GM23338 (cell line): ENCODE data around the gene SFRP4. TPM values are rescaled to one million over a fixed set of nuclear protein-coding genes. Genes with fewer than 3 reads are reported as not detected.

Source experiments
- ATAC-seq: fragments of 200-7000 bp; cut with Tn5 transposase; 3 replicates; pipeline ENCODE4 v1.9.1; 2020
- DNase-seq: peaks from one replicate; pipeline ENCODE4 v3.0.0-alpha.2; 2015; ENCODE audit warnings: low spot score
- H2AFZ ChIP-seq: fragments of 200-600 bp; sonication (generic); 2 replicates; pipeline ENCODE4 v1.8.0; 2016; ENCODE audit warnings: antibody characterized with exemption, mild to moderate bottlenecking, moderate library complexity
- H3F3A ChIP-seq: fragments of 200-600 bp; sonication (generic); replicated peaks from 2 replicates; pipeline ENCODE4 v1.8.0; 2017; ENCODE audit warnings: antibody characterized with exemption, mixed run types, low read depth
- H3K27ac ChIP-seq: fragments of 200-600 bp; sonication (generic); 2 replicates; pipeline ENCODE4 v1.6.1; 2016; ENCODE audit warnings: low read depth
- H3K27me3 ChIP-seq: fragments of 200-600 bp; sonication (generic); 2 replicates; pipeline ENCODE4 v1.8.0; 2016; ENCODE audit warnings: mild to moderate bottlenecking, mixed run types, moderate library complexity; ENCODE audit not compliant: insufficient read depth
- H3K36me3 ChIP-seq: fragments of 200-600 bp; sonication (generic); 2 replicates; pipeline ENCODE4 v1.8.0; 2016; ENCODE audit warnings: mild to moderate bottlenecking; ENCODE audit not compliant: insufficient read depth
- H3K4me1 ChIP-seq: fragments of 200-600 bp; sonication (generic); 2 replicates; pipeline ENCODE4 v1.8.0; 2016; ENCODE audit warnings: mild to moderate bottlenecking, moderate library complexity; ENCODE audit not compliant: insufficient read depth
- H3K4me2 ChIP-seq: fragments of 200-600 bp; sonication (generic); 2 replicates; pipeline ENCODE4 v1.7.1; 2017; ENCODE audit warnings: mixed run types
- H3K4me3 ChIP-seq: fragments of 200-600 bp; sonication (generic); 2 replicates; pipeline ENCODE4 v1.6.1; 2016; ENCODE audit warnings: mixed run types
- H3K79me2 ChIP-seq: fragments of 200-600 bp; sonication (generic); replicated peaks from 2 replicates; pipeline ENCODE4 v1.8.0; 2017; ENCODE audit warnings: mild to moderate bottlenecking; ENCODE audit not compliant: insufficient read depth
- H3K9me2 ChIP-seq: fragments of 200-600 bp; sonication (generic); 2 replicates; pipeline ENCODE4 v1.8.0; 2017; ENCODE audit not compliant: insufficient read depth
- H4K20me1 ChIP-seq: fragments of 200-600 bp; sonication (generic); replicated peaks from 2 replicates; pipeline ENCODE4 v1.8.0; 2017; ENCODE audit warnings: mild to moderate bottlenecking; ENCODE audit not compliant: insufficient read depth
- H3K27ac Mint-ChIP-seq: 2 replicates; pipeline ENCODE4 v1.8.0; 2020; ENCODE audit warnings: inconsistent platforms, mild to moderate bottlenecking, moderate library complexity, mixed read lengths
- H3K27me3 Mint-ChIP-seq: 3 replicates; pipeline ENCODE4 v1.8.0; 2022; ENCODE audit warnings: low read depth, mild to moderate bottlenecking, moderate library complexity, mixed read lengths, inconsistent platforms; ENCODE audit not compliant: insufficient read depth, poor library complexity
- H3K36me3 Mint-ChIP-seq: 3 replicates; pipeline ENCODE4 v1.8.0; 2021; ENCODE audit warnings: low read depth, mild to moderate bottlenecking, inconsistent platforms, moderate library complexity, mixed read lengths
- H3K4me1 Mint-ChIP-seq: 3 replicates; pipeline ENCODE4 v1.8.0; 2020; ENCODE audit warnings: mild to moderate bottlenecking, inconsistent platforms, mixed read lengths
- H3K4me3 Mint-ChIP-seq: 3 replicates; pipeline ENCODE4 v1.8.0; 2021; ENCODE audit warnings: moderate library complexity, mild to moderate bottlenecking, inconsistent platforms, mixed read lengths
- H3K9me3 Mint-ChIP-seq: 3 replicates; pipeline ENCODE4 v1.8.0; 2020; ENCODE audit warnings: moderate library complexity, mild to moderate bottlenecking, inconsistent platforms, mixed read lengths
- CREB1 ChIP-seq: fragments of 250-450 bp; sonication (Bioruptor Pico); IDR thresholded peaks from 2 replicates; pipeline ENCODE4 v1.5.0; 2020; ENCODE audit warnings: low read depth, mild to moderate bottlenecking, moderate library complexity
- CTCF ChIP-seq, 2 experiments: fragments of 200-600 bp in 1 of 2; sonication (generic) in 1 of 2; conservative IDR thresholded peaks; 2 replicates each; pipeline versions ENCODE4 v1.5.1 to v1.6.1; 2016 to 2017; ENCODE audit warnings: antibody characterized with exemption in 2 of 2, low read depth in 2 of 2, mild to moderate bottlenecking in 2 of 2, moderate library complexity in 1 of 2
- ETS1 ChIP-seq: IDR thresholded peaks from 2 replicates; pipeline ENCODE4 v1.6.1; 2016; ENCODE audit warnings: antibody characterized with exemption
- EZH2 ChIP-seq: fragments of 200-600 bp; sonication (generic); IDR thresholded peaks from one replicate; pipeline ENCODE4 v1.8.0; 2017; ENCODE audit warnings: antibody characterized with exemption, mild to moderate bottlenecking, low read depth; ENCODE audit not compliant: unreplicated experiment
- EZH2phosphoT487 ChIP-seq: fragments of 200-600 bp; sonication (generic); IDR thresholded peaks from one replicate; pipeline ENCODE4 v1.8.1; 2018; ENCODE audit warnings: antibody characterized with exemption; ENCODE audit not compliant: unreplicated experiment
- JUNB ChIP-seq: IDR thresholded peaks from one replicate; pipeline ENCODE4 v1.6.1; 2016; ENCODE audit warnings: antibody characterized with exemption; ENCODE audit not compliant: unreplicated experiment
- NANOG ChIP-seq: IDR thresholded peaks from 2 replicates; pipeline ENCODE4 v1.6.1; 2016; ENCODE audit warnings: antibody characterized with exemption, borderline replicate concordance
- POLR2AphosphoS5 ChIP-seq: IDR thresholded peaks from 2 replicates; pipeline ENCODE4 v1.6.1; 2016; ENCODE audit warnings: antibody characterized with exemption, low read depth
- REST ChIP-seq: IDR thresholded peaks from one replicate; pipeline ENCODE4 v1.6.1; 2018; ENCODE audit warnings: antibody characterized with exemption; ENCODE audit not compliant: unreplicated experiment
- STAT1 ChIP-seq: IDR thresholded peaks from one replicate; pipeline ENCODE4 v1.6.1; 2016; ENCODE audit warnings: antibody characterized with exemption; ENCODE audit not compliant: unreplicated experiment
- ZNF114 ChIP-seq: fragments of 250-450 bp; sonication (Bioruptor Pico); IDR thresholded peaks from 2 replicates; pipeline ENCODE4 v1.5.0; 2020; ENCODE audit warnings: mild to moderate bottlenecking, moderate library complexity
- ZNF331 ChIP-seq: fragments of 250-450 bp; sonication (Bioruptor Pico); IDR thresholded peaks from 2 replicates; pipeline ENCODE4 v1.5.0; 2020; ENCODE audit warnings: low read depth, mild to moderate bottlenecking, moderate library complexity
- ZNF462 ChIP-seq: fragments of 250-450 bp; sonication (Bioruptor Pico); IDR thresholded peaks from 2 replicates; pipeline ENCODE4 v1.5.0; 2020; ENCODE audit warnings: mild to moderate bottlenecking, moderate library complexity
- polyA plus RNA-seq: library from polyadenylated mRNA; unstranded; fragments of >200 nt; fragmentation: Nextera tagmentation; extraction: Ambion mirVana; gene quantifications from 2 replicates; pipeline ENCODE4 v1.2.1, GENCODE V29; 2016
- total RNA-seq: library from RNA; depleted of rRNA; stranded (reverse); fragments of >200 nt; shearing (Covaris generic); gene quantifications from 2 replicates; pipeline ENCODE4 v1.2.3, GENCODE V29; 2014

SFRP4 gene
- total and polyA plus RNA-seq, 2 experiments from 2014 or later, result not detected

GRCh38 chr7:37947941-37948210 lies 31.3 kb upstream of the SFRP4 start:
- Histone ChIP-seq H3K27me3 (no peaks in the 10 kb centered on the region), H4K20me1 (no peaks in the 10 kb centered on the region), H3F3A (no peaks in the 10 kb centered on the region), H2AFZ (no peak overlapping the region), H3K9me2 (no peaks in the 10 kb centered on the region), H3K79me2 (no peaks in the 10 kb centered on the region), H3K4me1 (no peaks in the 10 kb centered on the region), H3K4me3 (no peak overlapping the region), H3K4me2 (no peak overlapping the region), H3K36me3 (no peaks in the 10 kb centered on the region), H3K27ac (no peak overlapping the region)
- Mint-ChIP-seq H3K4me1 (peaks cover 7% of the 10 kb centered on the region; the same call in 2 of the 3 replicates), H3K4me3 (no peak overlapping the region), H3K27me3 (no peaks in the 10 kb centered on the region), H3K27ac (no peak overlapping the region), H3K36me3 (no peaks in the 10 kb centered on the region), H3K9me3 (no peaks in the 10 kb centered on the region)
- ATAC-seq, result no peak
- TF ChIP-seq EZH2phosphoT487 (no peak), CTCF (conservative IDR thresholded peaks at IDR 0.05; ENCODE audit: low read depth in 2 of 2) (no peak), NANOG (no peak), STAT1 (no peak), ZNF331 (CRISPR knock-in tag) (no peak), ETS1 (no peak), EZH2 (no peak), CREB1 (CRISPR knock-in tag) (no peak), JUNB (no peak), ZNF462 (no peak), POLR2AphosphoS5 (no peak), ZNF114 (CRISPR knock-in tag) (no peak), REST (no peak)
- DNase-seq, result peak; percentile 3
